ENCODE data around the gene LMNB1. TPM values are rescaled to one million over a fixed set of nuclear protein-coding genes. Genes with fewer than 3 reads are reported as not detected.
"Not testable (repeated sequence)": the region's sequence is repeated elsewhere in the genome, so short reads cannot be mapped to it uniquely, and the experiment has no call there.

Gene LMNB1, protein sequence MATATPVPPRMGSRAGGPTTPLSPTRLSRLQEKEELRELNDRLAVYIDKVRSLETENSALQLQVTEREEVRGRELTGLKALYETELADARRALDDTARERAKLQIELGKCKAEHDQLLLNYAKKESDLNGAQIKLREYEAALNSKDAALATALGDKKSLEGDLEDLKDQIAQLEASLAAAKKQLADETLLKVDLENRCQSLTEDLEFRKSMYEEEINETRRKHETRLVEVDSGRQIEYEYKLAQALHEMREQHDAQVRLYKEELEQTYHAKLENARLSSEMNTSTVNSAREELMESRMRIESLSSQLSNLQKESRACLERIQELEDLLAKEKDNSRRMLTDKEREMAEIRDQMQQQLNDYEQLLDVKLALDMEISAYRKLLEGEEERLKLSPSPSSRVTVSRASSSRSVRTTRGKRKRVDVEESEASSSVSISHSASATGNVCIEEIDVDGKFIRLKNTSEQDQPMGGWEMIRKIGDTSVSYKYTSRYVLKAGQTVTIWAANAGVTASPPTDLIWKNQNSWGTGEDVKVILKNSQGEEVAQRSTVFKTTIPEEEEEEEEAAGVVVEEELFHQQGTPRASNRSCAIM
- 9.6 and 51.4 TPM in 2 replicates for total RNA-seq

DNA sequence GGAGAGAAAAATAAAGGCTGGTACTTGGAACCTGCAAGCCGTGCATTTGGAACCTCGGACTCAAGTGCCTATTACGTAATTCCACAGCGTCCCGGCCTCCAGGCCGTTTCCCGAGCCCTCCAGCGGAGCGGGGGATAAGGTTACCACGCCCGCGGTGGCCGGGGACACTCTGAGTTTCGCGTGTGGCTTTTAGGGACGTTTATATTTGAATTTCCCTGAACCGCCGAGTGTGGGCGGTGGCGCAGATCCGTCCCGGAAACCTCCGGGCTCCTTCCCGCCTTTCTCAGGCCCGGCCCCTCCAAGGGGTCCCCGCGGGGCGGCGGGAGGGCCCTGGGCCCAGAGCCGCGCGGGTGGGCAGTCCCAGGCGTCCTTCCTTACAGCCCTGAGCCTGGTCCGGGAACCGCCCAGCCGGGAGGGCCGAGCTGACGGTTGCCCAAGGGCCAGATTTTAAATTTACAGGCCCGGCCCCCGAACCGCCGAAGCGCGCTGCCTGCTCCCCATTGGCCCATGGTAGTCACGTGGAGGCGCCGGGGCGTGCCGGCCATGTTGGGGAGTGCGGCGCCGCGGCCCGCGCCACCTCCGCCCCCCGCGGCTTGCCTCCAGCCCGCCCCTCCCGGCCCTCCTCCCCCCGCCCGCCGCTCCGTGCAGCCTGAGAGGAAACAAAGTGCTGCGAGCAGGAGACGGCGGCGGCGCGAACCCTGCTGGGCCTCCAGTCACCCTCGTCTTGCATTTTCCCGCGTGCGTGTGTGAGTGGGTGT lies at the start of gene LMNB1:
Gene LMNB1 (plus strand): TSS at position 638 of the 758 bp plus-strand sequence. CDS start 373 bp downstream, outside the sequence.
- peak; percentile 80 for DNase-seq (ENCODE audit: low read depth)

DNA sequence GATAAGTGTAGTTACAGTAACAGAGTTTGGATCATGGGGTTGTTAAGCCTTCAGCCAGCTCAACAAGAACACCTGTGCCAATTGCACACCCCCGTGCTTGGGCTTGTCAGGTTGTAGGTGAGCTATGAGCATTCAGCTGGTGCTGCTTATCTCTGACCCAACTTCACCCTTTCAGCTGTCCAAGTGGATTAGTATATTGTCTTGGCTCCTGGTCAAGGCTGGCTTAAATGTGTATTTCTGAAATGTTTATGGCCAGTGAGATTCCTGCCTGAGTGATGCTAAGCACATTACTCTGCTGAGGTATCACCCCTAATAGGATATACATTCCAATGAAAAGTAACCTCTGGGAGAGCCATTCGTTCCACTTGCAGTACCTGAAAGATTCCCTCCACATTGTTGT lies 44.2 kb upstream of the LMNB1 start:
- no peak for DNase-seq (ENCODE audit: low read depth)

DNA sequence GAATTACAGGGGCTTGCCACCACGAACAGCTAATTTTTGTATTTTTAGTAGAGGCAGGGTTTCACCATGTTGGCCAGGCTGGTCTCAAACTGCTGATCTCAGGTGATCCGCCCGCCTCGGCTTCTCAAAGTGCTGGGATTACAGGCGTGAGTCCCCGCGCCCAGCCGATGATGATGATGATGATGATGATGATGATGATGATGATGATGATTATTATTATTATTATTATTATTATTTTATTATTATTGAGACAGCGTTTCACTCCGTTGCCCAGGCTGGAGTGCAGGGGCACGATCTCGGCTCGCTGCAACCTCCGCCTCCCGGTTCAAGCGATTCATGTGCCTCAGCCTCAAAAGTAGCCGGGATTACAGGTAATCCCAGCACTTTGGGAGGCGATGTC lies 42.4 kb upstream of the LMNB1 start:
- DNase-seq (ENCODE audit: low read depth), result not testable (repeated sequence)

DNA sequence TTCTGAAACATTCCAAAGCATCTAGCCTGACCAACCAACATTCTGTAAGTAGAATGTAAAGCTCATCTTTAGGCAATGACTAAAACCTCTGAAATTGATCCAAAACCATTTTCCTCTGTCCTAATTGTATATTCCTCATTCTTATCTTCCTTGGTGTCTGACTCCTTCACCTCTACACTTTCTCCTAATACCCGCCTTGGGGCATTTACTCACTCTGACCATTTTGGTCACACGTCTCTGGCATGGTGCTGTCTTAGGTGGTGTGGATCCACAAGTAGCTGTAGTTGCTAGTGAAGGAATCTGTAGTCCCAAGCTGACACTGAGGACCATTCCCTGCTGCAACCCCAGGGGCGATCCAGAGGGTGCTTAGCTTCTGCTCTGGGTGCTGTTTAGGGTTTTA lies 40.8 kb upstream of the LMNB1 start:
- no peak for DNase-seq (ENCODE audit: low read depth)

DNA sequence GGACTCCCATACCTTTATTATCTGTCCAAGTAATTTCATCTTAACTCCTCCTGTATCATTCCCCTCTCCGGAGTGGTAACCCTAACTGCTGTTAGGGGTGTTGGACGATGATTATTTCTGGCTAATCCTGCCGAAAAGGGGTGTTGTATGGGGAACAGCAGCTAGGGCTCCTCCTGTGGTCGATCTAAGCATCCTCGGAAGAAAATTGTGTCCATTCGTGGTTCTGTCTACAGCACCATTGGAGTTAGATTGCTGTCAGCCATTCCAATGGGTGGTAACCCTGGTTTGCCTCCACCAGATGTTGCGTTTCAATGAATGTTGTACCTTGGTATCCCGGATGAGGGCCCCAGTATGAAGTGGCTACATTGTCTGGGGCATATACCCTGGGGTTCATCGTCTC lies 35.6 kb upstream of the LMNB1 start:
- DNase-seq (ENCODE audit: low read depth), result no peak

DNA sequence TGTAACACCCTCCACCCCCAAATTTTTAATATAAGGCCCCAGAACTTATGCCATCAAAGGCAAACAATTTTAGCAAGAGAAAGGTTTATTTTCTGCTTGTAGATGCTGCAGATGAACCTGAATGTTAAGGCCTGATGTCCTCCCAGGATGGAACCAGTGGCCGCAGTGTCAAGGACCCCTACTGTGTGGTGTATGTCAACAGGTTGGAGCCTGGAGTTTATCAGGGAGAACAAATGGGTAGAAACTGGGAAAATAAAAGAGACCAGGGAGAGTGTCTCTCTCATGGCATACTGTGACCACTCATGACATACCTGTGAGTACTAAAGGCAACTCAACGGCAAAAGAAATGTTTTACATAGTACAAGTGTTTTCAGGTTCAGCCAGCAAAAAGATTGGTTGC lies 34.5 kb upstream of the LMNB1 start:
- DNase-seq (ENCODE audit: low read depth), result no peak

DNA sequence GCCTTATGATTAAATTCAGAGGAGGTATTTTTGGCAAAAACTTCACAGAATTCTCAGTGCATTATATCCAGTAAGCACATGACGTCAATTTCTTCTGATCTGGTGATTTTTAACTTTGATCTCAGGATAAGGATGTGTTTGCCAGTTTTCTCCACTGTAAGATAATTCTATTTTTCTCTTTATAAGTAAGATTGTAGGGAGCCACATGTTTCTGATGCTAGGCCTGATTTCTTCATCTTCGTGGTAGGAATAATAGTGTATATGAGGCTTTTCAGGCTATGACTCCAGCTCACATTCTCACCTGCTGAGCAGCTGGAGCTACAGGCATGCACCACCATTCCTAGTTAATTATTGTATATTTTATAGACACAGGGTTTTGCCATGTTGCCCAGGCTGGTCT lies 32.1 kb upstream of the LMNB1 start:
- no peak for DNase-seq (ENCODE audit: low read depth)

DNA sequence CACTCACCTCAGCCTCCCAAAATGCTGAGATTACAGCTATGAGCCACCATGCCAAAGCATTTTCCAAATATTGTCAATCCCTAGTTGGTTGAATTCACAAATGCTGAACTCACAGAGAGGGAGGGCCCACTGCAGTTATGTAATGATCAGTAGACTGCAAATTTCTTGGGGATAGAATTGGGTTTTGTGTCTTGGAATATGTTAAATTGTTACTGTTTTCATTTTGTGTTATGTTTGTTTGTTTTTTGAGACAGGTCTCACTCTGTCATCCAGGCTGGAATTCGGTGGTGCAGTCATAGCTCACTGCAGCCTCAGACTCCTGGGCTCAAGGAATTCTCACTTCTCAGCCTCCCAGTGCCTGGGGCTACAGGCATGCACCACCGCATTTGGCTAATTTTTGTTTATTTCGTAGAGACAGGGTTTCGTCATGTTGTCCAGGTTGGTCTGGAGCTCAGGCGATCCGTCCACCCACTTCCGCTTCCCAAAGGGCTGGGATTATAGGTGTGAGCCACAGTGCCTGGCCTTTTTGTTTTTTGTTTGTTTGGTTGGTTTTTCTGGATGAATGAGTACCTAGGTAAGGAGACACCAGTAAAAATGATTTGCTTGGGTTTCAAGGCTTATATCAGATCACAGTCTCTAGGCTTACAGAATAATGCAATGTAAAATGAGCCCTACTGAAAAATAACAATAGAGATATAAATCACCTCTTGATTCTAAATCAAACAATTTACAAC lies 31.5 kb upstream of the LMNB1 start:
- peak; percentile 28 for DNase-seq (ENCODE audit: low read depth)

DNA sequence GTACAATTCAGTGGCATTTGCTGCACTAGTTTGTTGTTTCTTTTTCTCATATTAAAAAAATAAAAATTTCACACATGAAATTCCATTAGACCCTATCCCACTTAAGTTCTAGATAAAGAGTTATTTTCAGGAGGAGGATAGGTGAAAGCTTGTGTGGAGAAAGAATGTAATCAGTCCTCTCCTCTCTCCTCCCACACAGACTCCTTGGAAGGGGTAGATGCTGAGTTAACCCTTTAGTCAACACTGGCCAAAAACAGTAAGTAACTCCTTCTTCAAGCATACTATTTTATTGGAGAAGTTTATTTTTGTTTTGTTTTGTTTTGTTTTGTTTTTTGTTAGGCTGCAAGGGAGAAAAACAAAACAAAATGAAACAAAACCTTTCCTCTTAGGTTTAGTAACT lies 30.6 kb upstream of the LMNB1 start:
- no peak for DNase-seq (ENCODE audit: low read depth)

DNA sequence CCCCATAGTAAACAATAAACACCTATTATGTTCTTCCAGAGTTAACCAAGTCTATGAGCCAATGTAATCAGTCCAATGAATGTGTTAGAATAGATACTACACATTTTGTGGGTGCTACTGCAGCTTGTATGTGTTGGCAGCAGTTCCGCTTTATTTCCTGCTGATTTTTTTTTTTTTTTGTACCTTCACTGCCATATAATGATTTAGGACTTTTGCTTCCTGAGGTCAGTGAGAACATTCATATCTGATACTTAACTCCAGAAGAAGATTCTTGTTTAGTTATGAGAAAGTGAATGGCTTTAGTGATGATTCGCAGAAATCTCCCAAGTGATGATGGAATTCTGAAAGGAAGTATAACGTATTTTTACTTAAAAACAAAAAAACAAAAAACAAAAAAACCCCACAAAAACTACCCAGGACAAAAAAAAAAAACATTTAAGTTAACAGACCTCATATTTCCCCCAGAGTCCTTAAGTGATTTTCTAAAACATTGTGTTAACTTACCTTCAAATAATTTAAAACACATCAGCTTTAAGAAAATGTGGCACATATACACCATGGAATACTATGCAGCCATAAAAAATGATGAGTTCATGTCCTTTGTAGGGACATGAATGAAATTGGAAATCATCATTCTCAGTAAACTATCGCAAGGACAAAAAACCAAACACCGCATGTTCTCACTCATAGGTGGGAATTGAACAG lies 24.7 kb upstream of the LMNB1 start:
- no peak for DNase-seq (ENCODE audit: low read depth)

DNA sequence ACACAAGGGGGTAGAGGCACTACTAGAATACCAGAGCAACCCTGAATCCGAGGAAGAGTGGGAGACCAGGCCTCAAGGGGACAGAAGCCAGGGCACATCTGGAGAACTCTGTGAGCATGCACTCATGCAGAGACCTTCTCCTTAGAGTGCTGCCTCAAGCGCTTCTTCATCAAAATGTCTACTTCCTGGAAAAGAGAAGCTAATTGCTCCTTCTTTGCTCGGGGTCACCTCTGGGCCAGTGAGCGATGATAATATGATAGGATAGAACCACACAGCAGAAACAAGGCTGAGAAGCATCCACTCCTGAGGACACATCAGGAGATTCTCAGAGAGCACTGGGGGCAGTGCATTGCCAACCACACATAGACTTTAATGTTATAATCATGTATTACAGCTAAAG lies 23.7 kb upstream of the LMNB1 start:
- no peak for DNase-seq (ENCODE audit: low read depth)

DNA sequence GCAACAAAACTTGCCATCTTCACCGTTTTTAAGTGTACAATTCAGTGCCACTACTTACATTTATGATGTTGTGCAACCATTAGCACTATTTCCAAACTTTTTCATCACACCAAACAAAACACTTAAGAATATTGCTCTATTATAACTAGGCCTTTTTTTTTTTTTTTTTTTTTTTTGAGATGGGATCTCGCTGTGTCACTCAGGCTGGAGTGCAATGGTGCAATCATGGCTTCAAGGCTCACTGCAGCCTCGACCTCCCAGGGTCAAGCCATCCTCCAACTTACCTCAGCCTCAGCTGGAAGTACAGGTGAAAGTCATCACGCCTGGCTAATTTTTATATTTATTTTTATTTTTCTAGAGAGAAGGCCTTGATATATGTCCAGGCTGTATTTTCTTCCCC lies 22.3 kb upstream of the LMNB1 start:
- no peak for DNase-seq (ENCODE audit: low read depth)

DNA sequence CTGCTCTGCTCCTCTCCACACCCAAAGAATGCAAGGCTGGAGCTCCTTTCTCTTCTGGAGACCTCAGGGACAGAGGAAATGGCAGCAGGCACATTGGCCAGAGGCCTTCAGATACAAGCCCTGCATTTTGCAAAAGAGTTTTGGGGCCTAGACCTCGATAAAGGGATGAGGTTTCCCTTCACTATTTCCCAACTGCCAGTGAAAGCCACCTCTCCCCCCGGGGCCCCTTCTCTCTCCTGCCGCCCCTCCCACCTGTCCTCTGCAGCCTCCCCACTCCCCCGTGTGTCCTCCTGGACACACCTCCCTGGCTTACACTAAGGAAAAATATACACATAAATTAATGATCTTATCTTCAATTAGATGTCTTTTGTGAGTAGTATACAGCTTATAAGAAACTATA lies 21.3 kb upstream of the LMNB1 start:
- no peak for DNase-seq (ENCODE audit: low read depth)

DNA sequence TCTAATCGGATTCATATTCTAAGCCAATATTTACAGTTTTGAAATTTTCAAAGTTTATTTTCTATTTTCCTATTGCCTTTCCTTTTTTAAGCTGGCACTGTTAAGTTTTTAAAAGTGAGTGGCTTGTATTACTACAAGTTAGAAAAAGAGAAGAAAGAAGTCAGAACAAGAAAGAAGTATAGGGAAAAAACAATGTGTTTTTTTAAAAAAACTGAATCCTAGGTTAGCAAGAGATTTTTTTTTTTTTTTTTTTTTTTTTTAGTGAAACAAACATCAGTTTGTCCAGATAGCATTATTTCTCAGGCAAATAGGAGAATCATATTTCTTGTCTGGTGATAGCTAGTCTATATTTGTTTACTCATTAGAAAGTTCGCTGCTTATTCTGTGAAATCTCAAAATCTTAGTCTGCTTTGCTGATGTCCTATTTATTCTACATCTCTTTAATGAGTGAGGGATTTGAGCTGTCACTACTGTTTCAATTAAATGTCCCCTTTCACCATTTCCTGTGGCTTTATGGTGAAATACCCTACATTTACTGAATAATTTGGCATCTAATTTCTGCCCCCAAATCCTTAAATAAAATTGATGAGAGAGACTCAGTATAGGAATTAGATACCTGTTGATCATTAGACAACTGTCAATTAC lies 19.1 kb upstream of the LMNB1 start:
- no peak for DNase-seq (ENCODE audit: low read depth)

DNA sequence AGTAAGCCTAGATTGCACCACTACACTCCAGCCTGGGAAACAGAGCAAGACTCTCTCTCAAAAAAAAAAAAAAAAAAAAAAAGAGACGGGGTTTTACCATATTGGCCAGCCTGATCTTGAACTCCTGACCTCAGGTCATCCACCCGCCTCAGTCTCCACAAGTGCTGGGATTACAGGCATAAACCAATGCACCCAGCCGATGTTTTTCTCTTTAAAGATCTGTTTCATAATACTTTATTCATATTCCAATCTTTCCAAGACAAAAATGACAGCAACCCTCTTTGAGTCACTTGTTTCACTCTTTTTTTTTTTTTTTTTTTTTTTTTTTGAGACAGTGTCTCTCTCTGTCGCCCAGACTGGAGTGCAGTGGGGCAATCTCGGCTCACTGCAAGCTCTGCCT lies 13.6 kb upstream of the LMNB1 start:
- DNase-seq (ENCODE audit: low read depth), result no peak

DNA sequence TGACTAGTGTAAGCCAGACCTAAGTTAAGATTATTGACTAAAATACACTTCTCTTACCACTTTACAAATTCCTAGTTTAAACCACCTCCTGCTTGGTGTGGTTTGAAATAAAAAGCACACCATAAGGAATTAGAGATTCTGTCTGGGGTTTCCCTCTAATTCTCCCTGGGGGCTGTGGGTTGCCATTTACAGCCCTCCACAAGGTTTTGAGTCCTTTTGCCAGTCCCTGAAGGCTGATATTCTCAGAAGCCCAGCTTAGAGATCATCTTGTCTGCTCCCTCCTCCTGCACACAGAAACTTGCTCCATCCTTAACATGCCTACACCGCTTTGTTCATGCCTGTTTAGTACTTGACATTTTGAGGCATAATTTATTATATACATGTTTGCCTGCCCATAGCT lies 7.2 kb upstream of the LMNB1 start:
- no peak for DNase-seq (ENCODE audit: low read depth)

DNA sequence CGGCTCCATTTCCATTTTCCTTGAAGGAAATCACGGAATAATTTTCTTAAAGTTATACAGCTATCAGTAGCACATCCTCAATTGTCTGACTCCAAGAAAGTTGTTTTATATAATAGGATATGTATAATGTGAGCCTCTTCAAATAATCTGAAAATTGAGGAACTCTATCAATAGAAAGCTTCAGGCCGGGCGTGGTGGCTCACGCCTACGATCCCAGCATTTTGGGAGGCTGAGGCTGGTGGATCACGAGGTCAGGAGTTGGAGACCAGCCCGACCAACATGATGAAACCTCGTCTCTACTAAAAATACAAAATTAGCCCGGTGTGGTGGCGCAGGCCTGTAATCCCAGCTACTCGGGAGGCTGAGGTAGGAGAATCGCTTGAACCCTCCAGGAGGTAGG lies 3.4 kb upstream of the LMNB1 start:
- not testable (repeated sequence) for DNase-seq (ENCODE audit: low read depth)

DNA sequence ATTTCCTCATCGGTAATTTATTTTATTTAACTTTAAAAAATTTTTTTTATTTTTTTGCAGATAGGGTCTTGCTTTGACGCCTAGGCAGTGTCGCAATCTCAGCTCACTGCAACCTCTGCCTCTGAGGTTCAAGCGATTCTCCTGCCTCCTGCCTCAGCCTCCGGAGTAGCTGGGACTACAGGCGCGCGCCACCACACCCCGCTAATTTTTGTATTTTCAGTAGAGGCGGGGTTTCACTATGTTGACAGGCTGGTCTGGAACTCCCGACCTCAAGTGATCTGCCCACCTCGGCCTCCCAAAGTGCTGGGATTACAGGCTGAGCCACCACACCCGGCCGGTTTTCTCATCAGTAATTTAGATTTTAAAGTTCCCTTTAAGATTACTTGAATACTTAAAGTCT lies 2.3 kb upstream of the LMNB1 start:
- not testable (repeated sequence) for DNase-seq (ENCODE audit: low read depth)

DNA sequence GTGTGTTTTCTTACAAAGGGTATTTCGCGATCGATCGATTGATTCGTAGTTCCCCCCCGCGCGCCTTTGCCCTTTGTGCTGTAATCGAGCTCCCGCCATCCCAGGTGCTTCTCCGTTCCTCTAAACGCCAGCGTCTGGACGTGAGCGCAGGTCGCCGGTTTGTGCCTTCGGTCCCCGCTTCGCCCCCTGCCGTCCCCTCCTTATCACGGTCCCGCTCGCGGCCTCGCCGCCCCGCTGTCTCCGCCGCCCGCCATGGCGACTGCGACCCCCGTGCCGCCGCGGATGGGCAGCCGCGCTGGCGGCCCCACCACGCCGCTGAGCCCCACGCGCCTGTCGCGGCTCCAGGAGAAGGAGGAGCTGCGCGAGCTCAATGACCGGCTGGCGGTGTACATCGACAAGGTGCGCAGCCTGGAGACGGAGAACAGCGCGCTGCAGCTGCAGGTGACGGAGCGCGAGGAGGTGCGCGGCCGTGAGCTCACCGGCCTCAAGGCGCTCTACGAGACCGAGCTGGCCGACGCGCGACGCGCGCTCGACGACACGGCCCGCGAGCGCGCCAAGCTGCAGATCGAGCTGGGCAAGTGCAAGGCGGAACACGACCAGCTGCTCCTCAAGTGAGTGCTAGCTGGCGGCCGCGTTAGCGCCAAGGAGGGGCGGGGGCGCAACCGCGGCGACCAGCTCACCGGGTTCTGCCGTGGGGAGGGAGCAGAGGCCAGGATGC lies 480 bp downstream of the LMNB1 start:
- peak; percentile 36 for DNase-seq (ENCODE audit: low read depth)

DNA sequence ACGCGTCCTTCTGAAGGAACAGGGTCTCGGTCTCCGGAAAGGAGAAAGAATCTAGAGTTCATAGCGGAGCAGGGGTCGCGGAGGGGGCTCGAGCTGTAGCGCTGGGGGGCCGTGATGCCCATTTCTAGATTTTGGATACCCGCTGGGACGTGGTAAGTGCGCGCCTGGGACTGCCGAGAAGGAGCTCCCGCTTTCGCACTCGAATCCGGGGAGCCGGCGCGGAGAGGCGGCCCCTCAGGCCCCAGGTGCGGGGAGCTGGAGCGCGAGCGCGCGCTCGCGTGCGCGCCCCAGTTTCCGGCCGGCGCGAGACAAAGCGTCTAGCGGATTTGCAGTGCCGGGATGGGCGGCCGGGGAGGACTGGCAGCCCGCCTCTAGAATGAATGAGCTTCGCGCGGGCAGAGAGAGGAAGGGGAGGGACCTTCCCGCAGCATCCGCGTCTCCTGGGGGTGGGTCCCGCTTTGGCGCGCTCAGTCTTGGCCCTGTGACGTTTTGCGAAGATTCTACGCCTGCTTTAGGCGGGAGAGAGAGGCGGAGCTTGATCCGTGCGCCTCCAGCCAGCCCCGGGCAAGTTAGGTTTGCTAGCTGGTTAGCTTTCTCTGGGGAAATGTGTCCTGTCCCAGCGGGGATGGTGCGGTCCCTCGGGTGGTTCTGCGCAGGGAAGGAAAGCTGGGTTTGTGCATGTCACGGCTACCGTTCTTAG lies 1.2 kb downstream of the LMNB1 start:
- DNase-seq (ENCODE audit: low read depth), result peak; percentile 83
